ENCODE measurements around the gene LPP. TPM values are rescaled to one million over a fixed set of nuclear protein-coding genes. Genes with fewer than 3 reads are reported as not detected.
A peak's percentile ranks its signal among the peaks of the same experiment; 100 is the strongest.

LPP gene
- total RNA-seq, 1 experiment from 2014 or later: 17.4 TPM

DNA sequence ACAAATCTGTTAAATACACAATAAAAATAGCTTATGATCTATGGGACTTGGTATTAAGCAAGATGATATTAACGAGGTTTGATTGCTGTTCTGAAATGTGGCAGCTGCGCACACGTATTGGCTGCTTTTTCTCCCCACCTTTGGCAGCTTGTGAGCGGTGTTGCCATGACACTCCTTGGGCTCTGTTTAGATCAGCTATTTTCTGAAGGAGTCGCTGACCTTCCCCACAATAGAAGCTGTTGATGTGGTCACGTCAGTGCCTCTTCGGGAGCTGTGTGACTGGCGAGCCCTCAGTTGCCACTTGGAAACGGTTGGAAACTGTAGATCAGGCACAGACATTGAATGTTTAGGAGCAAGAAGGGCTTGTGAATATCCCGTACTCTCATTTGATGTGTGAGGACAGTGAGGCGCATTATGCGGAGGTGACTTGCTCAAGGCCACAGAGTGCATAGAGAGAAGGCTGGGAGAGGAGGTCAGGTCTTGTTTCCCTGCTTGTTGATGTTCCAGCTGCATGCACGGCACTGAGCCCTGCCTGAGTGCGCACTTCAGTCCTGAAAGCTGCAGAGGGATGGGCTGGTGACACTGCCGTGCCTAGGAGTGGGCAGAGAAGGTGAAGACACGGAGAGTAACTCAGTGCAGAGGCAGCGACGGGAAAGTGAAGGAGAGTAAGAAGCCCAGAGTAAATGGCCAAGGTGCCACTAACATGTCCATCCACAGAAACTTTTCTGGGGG lies 198.4 kb downstream of the LPP start:
- DNase-seq (ENCODE audit: low read depth): no peak

DNA sequence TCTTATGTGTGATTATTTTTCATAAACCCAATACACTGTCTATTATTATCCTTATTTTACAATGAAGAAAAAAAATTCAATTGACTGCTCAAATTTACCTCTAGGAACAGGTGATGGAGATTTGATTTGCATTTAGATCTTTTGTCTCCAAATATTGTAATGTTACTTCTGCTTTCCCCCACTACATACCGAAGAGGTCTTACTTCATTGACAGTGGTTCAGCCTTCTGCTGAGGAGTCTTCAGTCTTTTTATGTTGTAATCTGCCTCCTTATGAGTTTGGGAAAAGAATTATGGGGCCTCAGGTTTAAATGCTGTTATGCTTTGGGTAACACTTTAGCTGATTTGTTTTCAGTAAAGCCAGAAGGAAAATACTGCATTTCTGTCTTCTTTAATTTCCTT lies 199.5 kb downstream of the LPP start:
- DNase-seq (ENCODE audit: low read depth): no peak

DNA sequence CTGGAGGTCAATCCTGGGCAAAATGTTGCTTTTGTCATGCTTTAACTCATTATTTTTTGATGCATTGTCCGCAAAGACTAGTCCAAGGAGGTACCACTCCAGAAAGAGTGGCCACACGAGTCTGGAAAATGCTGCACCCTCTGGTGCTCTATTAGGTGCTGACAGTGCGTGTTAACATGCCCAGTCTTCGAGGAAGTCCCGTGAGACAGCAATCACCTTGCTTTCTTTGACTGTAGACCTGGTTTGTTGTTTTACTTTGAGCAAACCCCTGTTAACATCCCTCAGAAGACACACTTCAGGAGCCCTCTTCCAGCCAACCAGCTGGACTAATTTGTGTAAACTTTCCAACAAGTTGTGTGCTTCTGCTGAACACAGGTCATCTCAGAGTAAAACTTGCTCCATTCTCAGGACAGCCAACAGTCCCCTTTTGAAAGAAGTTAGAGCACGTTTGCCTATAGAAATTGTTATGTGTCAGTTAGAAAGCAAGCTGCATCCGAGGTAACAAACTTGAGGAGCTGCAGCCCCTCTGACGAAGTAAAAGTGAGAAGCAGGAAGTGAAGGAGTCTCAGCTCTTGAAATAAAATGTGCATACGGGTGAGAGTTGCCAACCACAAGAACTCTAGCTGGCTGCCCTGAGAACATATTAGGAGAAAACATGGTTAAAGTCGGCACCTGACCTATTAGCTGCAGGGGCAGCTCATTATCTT lies 205.0 kb downstream of the LPP start:
- DNase-seq (ENCODE audit: low read depth): no peak

DNA sequence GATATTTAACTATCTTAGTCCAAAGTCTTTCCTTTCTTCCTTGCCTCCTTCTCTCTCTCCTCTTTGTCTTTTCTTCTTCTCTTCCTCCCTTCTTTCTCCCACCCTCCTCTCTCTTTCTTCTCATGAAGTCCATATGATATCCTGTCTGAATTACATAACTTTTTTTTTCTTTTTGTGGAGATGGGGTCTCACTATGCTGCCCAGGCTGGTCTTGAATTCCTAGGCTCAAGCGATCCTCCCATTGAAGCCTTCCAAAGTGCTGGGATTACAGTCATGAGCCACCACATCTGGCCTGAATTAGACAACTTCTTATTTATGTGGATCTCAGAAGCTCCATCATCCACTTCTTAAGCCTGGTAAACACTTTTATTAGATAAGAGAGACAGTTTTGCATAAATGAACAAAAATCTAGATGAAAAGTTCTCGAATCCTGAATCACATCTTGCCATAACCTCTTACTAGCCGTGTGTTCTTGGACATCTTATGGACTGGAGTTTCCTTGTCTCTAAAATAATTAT lies 206.5 kb downstream of the LPP start:
- no peak for DNase-seq (ENCODE audit: low read depth)

DNA sequence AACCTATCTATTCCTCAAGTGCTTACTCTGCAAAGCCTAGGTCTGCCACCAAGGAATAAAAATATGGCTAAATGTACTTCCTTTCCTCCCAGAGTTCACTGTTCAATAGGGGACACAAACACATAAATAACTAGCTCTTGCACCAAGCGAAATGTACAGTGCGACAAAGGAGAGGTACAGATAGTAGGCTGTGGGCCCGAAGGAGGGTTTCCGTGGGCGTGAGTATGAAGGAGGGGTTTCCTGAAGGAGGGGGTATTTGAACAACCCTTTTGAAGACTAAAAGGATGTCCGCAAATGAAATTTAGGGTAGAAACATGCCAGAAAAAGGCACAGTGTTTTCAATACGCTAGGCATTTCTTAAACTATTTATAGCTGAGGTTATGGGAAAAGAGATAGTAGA lies 207.9 kb downstream of the LPP start:
- DNase-seq (ENCODE audit: low read depth): no peak

DNA sequence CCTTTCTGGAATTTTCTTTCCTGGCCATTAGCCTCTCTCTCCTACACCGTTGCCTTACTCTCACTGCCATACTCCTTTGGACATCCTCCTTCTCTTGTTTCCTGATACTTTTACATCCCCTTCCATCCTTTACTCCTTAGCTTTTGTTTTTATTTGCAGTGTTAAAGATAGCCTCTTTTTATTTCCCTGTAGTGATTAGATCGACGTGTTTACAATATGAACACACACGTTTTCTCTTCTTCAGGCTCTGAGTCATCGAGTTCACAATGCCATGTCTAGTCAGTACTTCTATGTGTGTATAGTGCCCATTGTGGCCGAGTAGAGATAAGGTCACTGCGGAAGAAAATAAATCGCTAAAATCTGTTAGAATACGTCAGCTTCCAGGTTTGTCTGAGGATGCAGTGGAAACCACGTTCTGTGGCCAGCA lies 208.5 kb downstream of the LPP start:
- peak; percentile 87 for DNase-seq (ENCODE audit: low read depth)

DNA sequence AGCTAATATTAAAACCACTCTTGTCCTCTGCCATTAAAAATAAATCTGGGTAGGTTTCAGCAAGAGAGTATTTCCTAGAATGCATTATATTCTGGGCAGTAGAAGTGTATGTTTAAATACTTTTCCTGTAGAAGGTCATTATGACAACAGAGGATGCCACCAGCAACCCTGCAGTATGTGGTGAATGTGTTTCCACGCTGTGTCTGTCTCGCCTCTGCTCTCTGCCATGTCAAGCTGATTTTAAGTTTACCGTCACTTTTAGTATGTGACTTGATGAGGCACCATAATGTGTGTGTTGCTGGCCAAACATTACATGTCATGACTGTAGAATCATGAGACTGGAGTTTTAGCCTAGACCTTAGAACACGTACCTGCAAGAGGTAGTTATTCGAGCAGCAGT lies 211.2 kb downstream of the LPP start:
- no peak for DNase-seq (ENCODE audit: low read depth)

DNA sequence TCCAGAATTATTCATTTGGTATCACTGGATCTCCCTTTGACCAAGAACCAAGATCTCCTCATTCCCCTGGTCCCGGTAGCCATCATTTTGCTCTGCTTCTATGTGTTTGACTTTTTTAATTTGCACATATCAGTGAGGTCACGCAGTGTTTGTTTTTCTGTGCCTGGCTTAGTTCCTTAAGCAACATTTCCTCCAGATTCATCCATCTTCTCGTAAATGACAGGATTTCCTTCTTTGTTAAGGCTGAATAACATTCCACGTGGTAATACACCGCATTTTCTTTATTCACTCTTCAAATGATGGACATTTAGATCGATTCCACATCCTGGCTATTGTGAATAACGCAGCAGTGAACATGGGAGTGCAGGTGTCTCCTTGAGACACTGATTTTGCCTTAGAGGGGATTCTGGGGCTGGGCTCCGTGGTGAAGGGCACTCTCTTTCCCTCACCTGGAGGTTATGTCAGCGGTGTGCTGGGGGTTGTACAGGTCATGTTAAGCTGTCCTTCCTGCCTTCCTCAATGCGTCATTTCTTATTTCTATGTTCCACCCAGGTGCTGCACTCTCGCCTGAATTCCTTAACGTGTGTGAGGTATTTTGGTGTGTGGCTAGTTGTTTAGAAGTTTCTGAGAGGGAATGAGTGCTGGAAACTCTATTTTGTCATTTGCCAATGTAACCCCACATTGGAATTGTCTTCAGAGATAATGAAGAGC lies 212.2 kb downstream of the LPP start:
- DNase-seq (ENCODE audit: low read depth): no peak

DNA sequence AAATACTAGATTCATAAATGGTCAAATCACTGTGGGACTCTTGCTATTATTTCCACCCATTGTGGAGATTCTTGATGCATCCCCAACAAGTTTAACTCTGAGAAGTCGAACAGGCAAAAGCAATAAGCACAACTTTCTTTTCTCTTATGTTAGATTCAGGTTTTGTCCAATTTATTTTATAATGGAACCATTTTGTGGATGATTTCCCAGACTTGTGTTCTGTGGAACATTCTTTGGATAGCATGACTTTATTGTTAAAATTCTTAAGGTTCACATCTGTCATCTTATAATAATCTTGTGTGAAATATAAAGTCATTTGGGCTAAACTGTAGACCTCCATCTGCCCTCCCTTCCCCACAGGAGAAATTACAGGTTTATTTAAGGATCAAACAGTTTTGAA lies 213.7 kb downstream of the LPP start:
- DNase-seq (ENCODE audit: low read depth): no peak

DNA sequence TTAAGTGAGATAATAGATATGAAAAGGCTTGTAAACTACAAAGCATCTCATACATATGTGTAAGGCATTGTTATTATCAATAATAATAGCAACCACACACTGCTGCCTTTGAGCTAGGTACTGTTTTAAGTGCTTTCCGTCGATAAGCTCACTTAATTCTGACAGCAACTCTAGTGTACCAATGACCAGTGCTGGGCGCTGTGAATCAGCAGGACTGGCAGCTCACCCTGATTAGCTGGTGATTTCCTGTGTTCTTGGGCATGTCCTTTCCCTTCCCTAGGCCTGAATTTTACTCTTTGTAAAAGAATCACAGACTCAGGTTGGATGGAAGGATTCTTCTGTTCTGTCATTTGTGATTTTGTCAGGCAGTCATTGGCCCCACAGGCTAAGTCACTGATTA lies 215.6 kb downstream of the LPP start:
- DNase-seq (ENCODE audit: low read depth): peak; percentile 27

DNA sequence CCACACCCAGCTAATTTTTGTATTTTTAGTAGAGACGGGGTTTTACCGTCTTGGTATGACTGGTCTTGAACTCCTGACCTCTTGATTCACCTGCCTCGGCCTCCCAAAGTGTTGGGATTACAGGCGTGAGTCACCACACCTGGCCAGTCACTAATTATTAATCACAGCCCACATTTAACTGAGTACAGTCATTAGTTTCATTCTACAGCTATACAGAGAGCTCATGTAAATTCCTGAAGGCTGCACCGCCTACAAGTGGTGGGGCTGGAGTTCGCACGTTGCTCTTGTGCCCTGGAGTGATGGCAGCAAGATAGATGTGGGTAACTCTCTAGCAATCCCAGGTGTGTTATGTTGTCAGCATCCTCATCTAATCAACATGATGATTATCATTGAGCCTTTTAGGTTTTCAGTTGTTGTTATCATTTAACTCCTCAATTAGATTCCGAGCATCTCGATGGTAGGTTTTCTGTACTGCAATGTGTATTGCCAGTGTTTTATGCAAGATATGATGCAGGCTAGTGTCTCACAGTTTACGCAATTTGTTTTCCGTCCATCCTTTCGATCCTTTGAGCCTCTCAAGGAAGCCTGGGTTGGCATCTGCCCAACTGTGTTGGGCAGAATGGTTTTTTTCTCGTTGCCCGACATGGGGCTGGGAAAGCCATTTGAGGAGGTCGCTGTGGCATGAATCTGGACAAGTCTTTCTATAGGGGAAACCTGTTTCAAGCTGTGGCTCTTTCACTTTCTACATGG lies 216.3 kb downstream of the LPP start:
- DNase-seq (ENCODE audit: low read depth): no peak

DNA sequence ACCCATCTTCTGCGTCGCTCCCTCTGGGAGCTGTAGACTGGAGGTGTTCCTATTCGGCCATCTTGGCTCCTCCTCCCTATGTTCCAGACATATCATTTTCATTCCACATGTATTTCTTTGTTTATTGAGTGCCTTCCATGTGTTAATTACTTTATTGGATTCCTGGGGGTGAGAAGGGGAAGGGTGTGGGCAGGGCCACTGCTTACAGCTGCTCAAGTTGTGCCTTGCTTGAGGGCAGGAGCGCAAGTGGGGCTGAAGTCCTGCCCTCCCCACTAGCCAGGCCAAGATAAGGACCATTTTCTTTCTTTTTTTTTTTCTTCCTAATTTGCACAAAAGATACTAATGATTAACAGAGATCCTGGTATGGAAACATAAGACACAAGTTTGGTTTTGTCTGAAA lies 224.8 kb downstream of the LPP start:
- no peak for DNase-seq (ENCODE audit: low read depth)

DNA sequence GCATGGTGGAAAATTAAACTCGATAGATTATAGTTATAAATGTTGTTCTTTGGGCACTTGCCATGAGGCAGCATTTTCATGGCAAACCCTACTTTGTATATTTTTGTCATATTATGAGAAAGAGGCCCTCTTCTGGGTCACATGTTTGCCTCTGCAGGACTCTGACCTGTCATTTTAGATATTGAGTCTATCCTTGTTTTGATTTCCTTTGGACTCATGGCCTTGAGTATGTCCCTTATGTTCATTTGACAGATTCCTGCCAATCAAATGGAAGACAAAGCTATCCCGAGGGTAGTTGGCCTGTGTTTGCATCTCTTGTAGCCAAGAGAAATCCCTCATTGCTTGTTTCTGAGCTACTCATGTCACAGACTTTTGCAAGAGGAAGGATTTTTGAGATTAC lies 226.3 kb downstream of the LPP start:
- no peak for DNase-seq (ENCODE audit: low read depth)

DNA sequence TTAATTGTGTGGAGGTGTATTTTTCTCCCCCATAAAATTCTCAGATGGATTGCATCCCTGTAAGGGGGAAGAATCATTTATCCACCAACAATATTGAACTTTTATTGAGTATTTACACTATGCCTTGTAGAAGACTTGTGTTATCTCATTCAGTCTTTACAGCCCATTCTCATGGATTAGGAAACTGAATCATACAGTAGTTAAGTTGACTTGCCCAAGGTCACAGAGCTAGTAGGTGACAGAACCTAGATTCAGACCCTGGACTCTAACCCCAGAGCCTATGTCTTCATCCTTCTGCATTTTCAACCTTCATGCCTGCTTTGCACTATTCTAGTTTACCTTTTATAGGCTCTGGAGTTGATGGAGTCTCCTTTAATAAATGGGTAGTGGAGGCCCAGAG lies 226.8 kb downstream of the LPP start:
- DNase-seq (ENCODE audit: low read depth): no peak

DNA sequence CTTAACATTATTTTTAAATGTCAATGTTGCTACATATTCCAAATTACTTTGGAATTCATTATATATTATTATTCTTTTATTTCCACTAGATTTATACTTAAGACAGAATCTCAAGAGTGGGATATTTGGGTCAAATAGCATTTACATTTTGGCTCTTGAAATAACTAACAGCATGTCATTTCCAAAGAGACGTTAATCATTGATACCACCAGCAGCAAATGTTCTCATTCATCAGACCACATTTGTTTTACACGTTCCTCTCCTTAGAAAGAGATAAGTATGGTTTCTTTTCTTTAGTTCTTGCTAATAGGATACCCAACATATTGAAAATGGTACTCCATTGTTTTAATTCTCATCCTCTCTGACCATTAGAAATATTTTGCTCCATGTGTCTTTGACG lies 229.8 kb downstream of the LPP start:
- DNase-seq (ENCODE audit: low read depth): no peak

DNA sequence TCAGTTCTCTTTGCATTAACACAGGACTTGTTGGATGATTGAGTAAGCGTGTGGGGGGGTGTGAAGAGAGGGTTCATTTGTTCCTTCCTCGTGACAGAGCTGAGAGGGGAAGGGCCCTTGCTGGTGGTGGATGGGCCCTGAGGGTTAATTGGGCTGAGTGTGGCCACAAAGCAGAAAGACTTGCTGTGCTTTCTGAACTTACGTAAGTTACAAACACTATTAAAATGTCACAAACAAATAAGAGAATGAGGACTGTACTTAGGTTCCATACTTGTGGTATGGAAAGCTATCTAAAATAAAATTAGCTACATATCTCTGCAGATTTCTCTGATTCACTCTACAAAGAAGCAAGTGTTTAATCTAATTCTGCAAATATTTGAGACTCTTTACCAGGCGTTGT lies 231.3 kb downstream of the LPP start:
- no peak for DNase-seq (ENCODE audit: low read depth)

DNA sequence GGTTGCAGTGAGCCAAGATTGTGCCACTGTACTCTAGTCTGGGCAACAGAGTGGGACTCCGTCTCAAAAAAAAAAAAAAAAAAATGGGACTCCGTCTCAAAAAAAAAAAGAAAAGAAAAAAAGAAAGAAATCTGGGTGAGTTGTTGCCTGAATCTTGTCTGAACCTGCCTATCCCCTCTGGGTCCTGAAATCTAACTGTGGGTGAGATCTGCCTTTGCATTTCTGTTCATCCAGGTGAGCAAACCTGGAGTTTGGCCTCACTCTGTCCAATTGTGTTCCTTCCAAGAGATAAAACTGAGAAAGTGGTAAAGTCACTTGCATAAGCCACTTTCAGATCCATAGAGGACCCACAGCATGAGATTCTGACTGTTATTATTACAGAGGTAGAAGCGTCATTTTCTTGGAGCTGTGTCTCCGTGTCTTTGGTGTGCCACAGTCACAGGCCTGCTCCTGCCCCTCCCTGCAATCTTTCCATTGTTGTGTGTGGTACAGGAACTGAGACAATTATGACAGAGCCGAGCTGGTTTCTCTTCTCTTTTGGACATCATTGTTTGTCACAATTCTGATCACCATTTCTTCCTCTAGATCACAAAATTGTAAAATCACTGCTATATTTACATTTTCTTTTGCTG lies 235.9 kb downstream of the LPP start:
- no peak for DNase-seq (ENCODE audit: low read depth)

DNA sequence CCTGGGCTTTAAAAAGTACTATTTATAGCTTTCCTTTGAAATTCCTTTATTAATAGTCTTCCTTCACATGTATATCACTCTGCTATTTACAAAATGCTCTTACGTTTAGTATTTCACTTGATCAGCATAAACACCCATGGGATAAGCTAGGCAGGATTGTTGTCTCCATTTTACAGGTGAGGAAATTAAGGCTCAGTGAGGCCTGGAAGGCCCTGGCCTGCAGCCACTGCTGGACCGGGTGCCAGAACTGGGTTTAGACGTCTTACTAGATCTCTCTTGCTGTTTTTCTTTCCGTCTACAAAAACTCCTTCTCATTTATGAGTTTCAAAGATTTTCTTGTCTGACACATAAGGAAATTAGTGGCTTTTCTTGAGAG lies 236.4 kb downstream of the LPP start:
- no peak for DNase-seq (ENCODE audit: low read depth)

DNA sequence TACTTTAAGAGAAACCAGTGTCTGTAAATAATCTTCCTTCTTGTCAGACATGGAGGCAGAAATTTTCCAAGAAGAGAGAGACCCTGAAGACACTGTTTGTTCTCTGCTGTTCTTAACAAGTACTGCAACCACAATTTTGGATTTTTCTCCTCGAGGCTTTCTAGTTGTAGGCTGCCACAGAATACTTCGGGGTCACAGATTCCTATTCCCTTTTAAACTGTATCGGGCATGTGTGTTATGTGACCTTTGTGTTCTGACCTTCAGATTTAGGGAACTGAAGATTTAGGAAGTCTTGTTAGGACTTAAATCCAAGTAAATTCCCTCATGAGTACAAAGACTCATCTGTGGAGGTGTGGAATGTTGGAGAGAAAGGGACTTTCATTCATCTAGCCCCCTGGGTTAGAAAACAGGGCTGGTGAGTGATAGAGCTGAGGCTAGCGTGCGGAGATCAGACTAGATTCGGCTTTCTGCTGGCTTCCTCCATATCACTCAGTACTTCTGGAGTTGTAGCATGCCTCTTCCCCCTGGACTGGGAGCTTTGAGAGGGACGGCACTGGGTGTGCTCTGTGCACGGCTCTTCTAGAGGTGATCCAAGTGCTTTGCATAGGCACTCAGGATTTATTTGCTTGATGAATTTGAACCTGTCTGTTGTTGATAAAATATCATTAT lies 237.0 kb downstream of the LPP start:
- DNase-seq (ENCODE audit: low read depth): no peak

DNA sequence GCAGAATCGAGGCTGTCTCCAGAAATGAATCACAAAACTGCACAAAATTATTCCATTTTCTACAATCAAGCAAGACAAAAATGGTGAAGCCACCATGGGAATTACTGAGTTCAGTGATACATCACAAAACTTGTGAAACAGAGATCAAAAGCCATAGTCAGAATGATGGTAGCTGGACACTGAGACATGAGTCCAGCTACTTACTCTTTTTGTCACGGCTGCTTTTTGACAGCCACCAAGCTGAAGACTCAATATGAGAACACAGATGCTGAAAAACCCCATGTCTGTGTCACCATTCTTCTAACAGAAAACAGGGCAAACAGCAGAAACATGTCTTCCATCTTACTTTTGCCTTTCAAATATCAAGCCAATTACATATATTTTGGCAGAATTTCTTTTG lies 237.6 kb downstream of the LPP start:
- no peak for DNase-seq (ENCODE audit: low read depth)

DNA sequence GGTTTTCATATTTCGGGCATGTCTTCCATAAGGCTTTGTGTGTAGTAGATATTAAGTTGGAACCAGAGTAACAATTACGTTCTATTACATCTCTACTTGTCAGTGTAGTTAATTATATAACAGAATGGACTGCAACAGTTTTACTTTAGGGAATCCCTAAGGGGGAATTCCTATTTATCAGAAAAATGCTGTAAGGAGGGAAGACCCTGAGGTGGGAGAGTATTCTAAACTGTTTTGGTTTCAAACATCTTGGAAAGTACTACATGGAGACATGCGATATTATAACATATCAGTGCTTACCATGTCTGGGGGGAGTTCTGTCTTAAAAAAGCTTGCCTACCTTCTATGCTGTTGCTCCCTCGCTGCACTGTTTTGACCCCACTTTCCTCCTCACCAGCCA lies 238.1 kb downstream of the LPP start:
- no peak for DNase-seq (ENCODE audit: low read depth)
